OCI-LY7 (cell line): ENCODE data around the gene PLCL2. TPM values are rescaled to one million over a fixed set of nuclear protein-coding genes. Genes with fewer than 3 reads are reported as not detected.

Experiments used
- BruUV-seq: library from RNA; stranded (reverse); fragments of 400-500 nt; replicated peaks from 2 replicates; lab custom pipeline; 2021; lab: Mats Ljungman, UMichigan
- CTCF ChIA-PET: fragments of 300-600 bp; sonication (Branson Sonifier 250); formaldehyde crosslinking; loops from one replicate; lab custom pipeline; 2022; ENCODE audit warnings: antibody characterized with exemption; ENCODE audit not compliant: unreplicated experiment; lab: Charles Lee
- POLR2A ChIA-PET: fragments of 300-600 bp; sonication (Branson Sonifier 250); formaldehyde crosslinking; loops from one replicate; lab custom pipeline; 2022; ENCODE audit warnings: antibody characterized with exemption; lab: Charles Lee
- DNase-seq: peaks from one replicate; pipeline ENCODE4 v3.0.0-alpha.2; 2015; ENCODE audit warnings: low spot score
- H2AFZ ChIP-seq: fragments of 200-600 bp; sonication (generic), shearing (Covaris generic); 2 replicates; pipeline ENCODE4 v1.6.1; 2014; ENCODE audit warnings: mild to moderate bottlenecking, antibody characterized with exemption, low read length, moderate library complexity
- H3K27ac ChIP-seq: fragments of 200-600 bp; sonication (generic); 2 replicates; pipeline ENCODE4 v1.5.1; 2014; ENCODE audit warnings: mixed run types, low read depth, mild to moderate bottlenecking, moderate library complexity, low read length, inconsistent platforms; ENCODE audit not compliant: poor library complexity, severe bottlenecking
- H3K36me3 ChIP-seq: fragments of 200-600 bp; sonication (generic); 2 replicates; pipeline ENCODE4 v1.6.1; 2014; ENCODE audit warnings: mild to moderate bottlenecking, antibody characterized with exemption, low read length, moderate library complexity, mixed read lengths; ENCODE audit not compliant: insufficient read depth
- H3K4me1 ChIP-seq: fragments of 200-600 bp; sonication (generic); 2 replicates; pipeline ENCODE4 v1.5.1; 2014; ENCODE audit warnings: mild to moderate bottlenecking, low read length; ENCODE audit not compliant: insufficient read depth, poor library complexity, severe bottlenecking
- H3K4me2 ChIP-seq: fragments of 200-600 bp; sonication (generic); 2 replicates; pipeline ENCODE4 v1.6.1; 2014; ENCODE audit warnings: mild to moderate bottlenecking, low read length
- H3K4me3 ChIP-seq: fragments of 200-600 bp; sonication (generic); 2 replicates; pipeline ENCODE4 v1.5.1; 2014; ENCODE audit warnings: mild to moderate bottlenecking, low read depth, low read length; ENCODE audit not compliant: poor library complexity, severe bottlenecking
- H3K79me2 ChIP-seq: fragments of 200-600 bp; sonication (generic); 2 replicates; pipeline ENCODE4 v1.6.1; 2016; ENCODE audit warnings: low read depth, mild to moderate bottlenecking, low read length, moderate library complexity, mixed read lengths; ENCODE audit not compliant: insufficient read depth
- H3K9me2 ChIP-seq: fragments of 200-600 bp; sonication (generic); 2 replicates; pipeline ENCODE4 v1.6.1; 2016; ENCODE audit warnings: mild to moderate bottlenecking, low read length, mixed read lengths; ENCODE audit not compliant: insufficient read depth
- H3K9me3 ChIP-seq: fragments of 200-600 bp; sonication (generic); 2 replicates; pipeline ENCODE4 v1.6.1; 2014; ENCODE audit warnings: mild to moderate bottlenecking, mixed run types, low read length, mixed read lengths
- H4K20me1 ChIP-seq: fragments of 200-600 bp; sonication (generic); 2 replicates; pipeline ENCODE4 v1.6.1; 2014; ENCODE audit warnings: mild to moderate bottlenecking, antibody characterized with exemption, low read length, moderate library complexity, mixed read lengths; ENCODE audit not compliant: insufficient read depth
- CTCF ChIP-seq: fragments of 200-600 bp; sonication (generic); conservative IDR thresholded peaks from 2 replicates; pipeline ENCODE4 v1.5.1; 2014; ENCODE audit warnings: mild to moderate bottlenecking, antibody characterized with exemption, low read length, moderate library complexity, mixed read lengths
- EZH2phosphoT487 ChIP-seq: fragments of 200-600 bp; sonication (generic); IDR thresholded peaks from 2 replicates; pipeline ENCODE4 v1.6.1; 2018; ENCODE audit warnings: low read depth, borderline replicate concordance, mild to moderate bottlenecking, mixed run types, antibody characterized with exemption, low read length, moderate library complexity, mixed read lengths
- intact Hi-C: fragments of 100-400 bp; cut with micrococcal nuclease; formaldehyde crosslinking; loops from one replicate; pipeline ENCODE4 v1.10.0; 2022; ENCODE audit not compliant: unreplicated experiment
- total RNA-seq, 2 experiments: library from RNA; depleted of rRNA in 1 of 2; stranded (reverse); fragments of >200 nt in 1 of 2; shearing (Covaris generic) in 1 of 2; gene quantifications; 2 replicates each; pipeline ENCODE4 v1.2.3, GENCODE V29; 2014 to 2022

Gene PLCL2
- total RNA-seq, 2 experiments from 2014 or later = 34.1 to 41.6 TPM

- H3K27ac ChIP-seq = peak overlapping the region; percentile 79
- BruUV-seq = no TSS peak
- TF ChIP-seq EZH2phosphoT487 (no peak), CTCF (no peak)
- H3K4me2 ChIP-seq = peak overlapping the region; percentile 86
- no peaks in the 10 kb centered on the region for H3K36me3 ChIP-seq
- peaks cover 70% of the 10 kb centered on the region for H3K79me2 ChIP-seq
- H3K4me3 ChIP-seq = peak overlapping the region; percentile 76
- POLR2A ChIA-PET = interaction anchor here (0.6 to 7.5 kb wide), 7 partner anchors 11 to 597 kb away, joined by 3 to 96 read pairs (median 8); no protein-coding TSS in a partner anchor
- CTCF ChIA-PET = no interaction called here
- no peak overlapping the region for H2AFZ ChIP-seq
- H4K20me1 ChIP-seq = peaks cover 16% of the 10 kb centered on the region; the same call in 1 of the 2 replicates
- no peak for DNase-seq
- peaks cover 51% of the 10 kb centered on the region for H3K4me1 ChIP-seq
- H3K9me2 ChIP-seq = no peaks in the 10 kb centered on the region
- intact Hi-C loops = no loop called here
- no peaks in the 10 kb centered on the region for H3K9me3 ChIP-seq
These were observed 2.4 kb downstream of the PLCL2 start for GRCh38 chr3:16887130-16887529.

GRCh38 chr3:16888356-16888755, 3.6 kb downstream of the PLCL2 start:
- no peak for DNase-seq
- intact Hi-C loops = loop anchor here (1.0 kb wide), 1 partner anchor 24 kb away; no protein-coding TSS in a partner anchor
- Histone ChIP-seq H3K79me2 (peaks cover 82% of the 10 kb centered on the region), H3K27ac (peak overlapping the region; percentile 66), H3K36me3 (peaks cover 3% of the 10 kb centered on the region; the same call in 1 of the 2 replicates), H2AFZ (peak overlapping the region; percentile 28; the same call in 1 of the 2 replicates), H4K20me1 (peaks cover 16% of the 10 kb centered on the region; the same call in 1 of the 2 replicates), H3K9me2 (no peaks in the 10 kb centered on the region), H3K4me3 (peak overlapping the region; percentile 76), H3K4me1 (peaks cover 64% of the 10 kb centered on the region), H3K9me3 (no peaks in the 10 kb centered on the region), H3K4me2 (peak overlapping the region; percentile 86)
- TF ChIP-seq CTCF = no peak
- TF ChIP-seq EZH2phosphoT487 = no peak
- no TSS peak for BruUV-seq
- POLR2A ChIA-PET = interaction anchor here (0.7 to 7.5 kb wide), 16 partner anchors 9 to 307 kb away, joined by 3 to 96 read pairs (median 4); no protein-coding TSS in a partner anchor
- CTCF ChIA-PET = no interaction called here
